Heart right ventricle (tissue), 16 donors: ENCODE results near the gene AUTS2. TPM values are rescaled to one million over a fixed set of nuclear protein-coding genes. Genes with fewer than 3 reads are reported as not detected.

Experiments
- ATAC-seq, 8 donors: fragments of 200-7000 bp; cut with Tn5 transposase; one replicate each; pipeline ENCODE4 v1.9.1; 2020; ENCODE audit warnings: mild to moderate bottlenecking in 8 of 8, moderate library complexity in 8 of 8, moderate number of reproducible peaks in 1 of 8
- DNase-seq, 2 donors: peaks; one replicate each; pipeline ENCODE4 v3.0.0-alpha.2; 2020
- H3K27ac ChIP-seq, 10 donors: fragments of 200-600 bp; sonication (generic) in 2 of 10; one replicate each; pipeline versions ENCODE4 v1.5.0 to v1.8.0; 2020 to 2022; ENCODE audit warnings: mild to moderate bottlenecking in 3 of 10
- H3K27me3 ChIP-seq, 7 donors: fragments of 200-600 bp; one replicate each; pipeline ENCODE4 v1.8.0; 2021 to 2022; ENCODE audit warnings: mild to moderate bottlenecking in 2 of 7
- H3K36me3 ChIP-seq, 9 donors: fragments of 200-600 bp; sonication (generic) in 1 of 9; one replicate each; pipeline versions ENCODE4 v1.5.0 to v1.8.0; 2020 to 2022; ENCODE audit warnings: mild to moderate bottlenecking in 2 of 9
- H3K4me1 ChIP-seq, 9 donors: fragments of 200-600 bp; sonication (generic) in 1 of 9; one replicate each; pipeline versions ENCODE4 v1.5.0 to v1.8.0; 2020 to 2022; ENCODE audit warnings: mild to moderate bottlenecking in 4 of 9
- H3K4me3 ChIP-seq, 10 donors: fragments of 200-600 bp; sonication (generic) in 2 of 10; one replicate each; pipeline versions ENCODE4 v1.5.0 to v1.8.0; 2020 to 2022; ENCODE audit warnings: mild to moderate bottlenecking in 7 of 10, moderate library complexity in 2 of 10
- H3K9me3 ChIP-seq, 11 donors: fragments of 200-600 bp in 10 of 11; sonication (generic) in 2 of 11; one replicate each; pipeline versions ENCODE4 v1.5.0 to v1.8.0; 2013 to 2022; ENCODE audit warnings: mild to moderate bottlenecking in 2 of 11, control low read depth in 1 of 11, moderate library complexity in 1 of 11
- WGBS, 2 donors: extraction: QIAGEN DNeasy Blood & Tissue Kit; methylation state at CpG; one replicate each; pipeline ENCODE4 v1.1.7; 2013; ENCODE audit warnings: inconsistent platforms in 1 of 2; 5-methylcytosine and 5-hydroxymethylcytosine counted together
- intact Hi-C, 10 donors: fragments of 100-400 bp; cut with DNase I; formaldehyde crosslinking; loops; one replicate each; pipeline versions ENCODE4 v1.11.1 to v1.14.2; 2022
- polyA plus RNA-seq, 2 donors: library from polyadenylated mRNA; stranded (reverse); fragments of 200-250 nt; gene quantifications; one replicate each; pipeline ENCODE4 v1.2.3, GENCODE V29; 2013
- total RNA-seq, 10 donors: library from RNA; stranded (reverse); fragmentation: NEBNext Ultra II Directional in 3 of 10; extraction: Animal tissue kit (Norgen Biotek cat#: 25700) in 3 of 10; gene quantifications; one replicate each; pipeline versions ENCODE4 v1.2.1 to v1.2.4, GENCODE V29; 2021 to 2023
- TF ChIP-seq, protein P1 (sequence below), 9 donors: fragments of 200-600 bp; sonication (generic) in 2 of 9; IDR thresholded peaks; one replicate each; pipeline versions ENCODE4 v1.5.0 to v1.8.0; 2021 to 2022; ENCODE audit warnings: antibody characterized with exemption in 9 of 9, mild to moderate bottlenecking in 5 of 9, moderate library complexity in 1 of 9
- donor health status: Arrhythmogenic right ventricular cardiomyopathy.
- donor health status: ischemic (EF 13 %, LVEDD 7.1; RV severe dilation, severe dysfunction).
- donor health status: healthy with polysubstance abuse.
- donor health status: DM: no; HTN: yes; CAD: no.
- donor health status: DM: no; HTN: no; CAD: no.
- donor health status: ischemic (EF 25% LVEDD 6.9; RV normal size, moderate dysfunction).
- donor health status: ischemic (EF 25% LVEDD 5.7; RV mildly dilated, moderate dysfunction).
- donor health status: healthy.
- donor health status: DM: yes; HTN: yes; CAD: no.
- donor health status: Ischemic cardiomyopathy.
- donor health status: ischemic (EF 35%, LVEDD 5.7; RV mildly dilated, moderate dysfunction).
- donor health status: nonischemic (EF 11% LVEDD 7.7; RV severe dilation, severe dysfunction).
- donor health status: DM: yes; HTN: yes; CAD: no.
- donor health status: PGD.
- donor health status: ischemic (EF 29% LVEDD 5.4; RV normal size, mild dysfunction).
- donor health status: nonischemic (EF 23%, LVEDD 6.1; RV moderate dilation, normal function).

AUTS2 gene
- total and polyA plus RNA-seq, 12 donors: 1.6 to 11.2 (median 7.3) TPM

DNA sequence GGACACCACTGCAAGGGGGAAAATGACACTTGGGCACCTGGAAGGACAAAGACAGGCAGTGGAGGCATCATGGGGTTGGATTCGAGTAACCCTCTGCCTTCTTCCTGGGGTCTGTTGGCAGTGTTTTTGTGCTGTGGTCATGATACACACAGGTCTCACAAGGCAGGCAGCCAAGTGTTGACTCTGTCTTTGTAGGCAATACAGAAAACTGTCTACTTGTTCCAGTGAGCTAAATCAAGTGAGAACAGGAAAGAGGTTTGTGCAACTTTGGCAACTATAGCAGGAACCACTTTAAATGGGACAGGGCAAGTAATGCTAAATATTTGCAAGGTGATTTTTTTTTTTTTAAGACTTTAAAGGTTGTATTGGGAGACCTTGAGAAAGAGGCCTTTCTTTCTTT lies 955.1 kb downstream of the AUTS2 start:
- TF ChIP-seq, protein P1, sequence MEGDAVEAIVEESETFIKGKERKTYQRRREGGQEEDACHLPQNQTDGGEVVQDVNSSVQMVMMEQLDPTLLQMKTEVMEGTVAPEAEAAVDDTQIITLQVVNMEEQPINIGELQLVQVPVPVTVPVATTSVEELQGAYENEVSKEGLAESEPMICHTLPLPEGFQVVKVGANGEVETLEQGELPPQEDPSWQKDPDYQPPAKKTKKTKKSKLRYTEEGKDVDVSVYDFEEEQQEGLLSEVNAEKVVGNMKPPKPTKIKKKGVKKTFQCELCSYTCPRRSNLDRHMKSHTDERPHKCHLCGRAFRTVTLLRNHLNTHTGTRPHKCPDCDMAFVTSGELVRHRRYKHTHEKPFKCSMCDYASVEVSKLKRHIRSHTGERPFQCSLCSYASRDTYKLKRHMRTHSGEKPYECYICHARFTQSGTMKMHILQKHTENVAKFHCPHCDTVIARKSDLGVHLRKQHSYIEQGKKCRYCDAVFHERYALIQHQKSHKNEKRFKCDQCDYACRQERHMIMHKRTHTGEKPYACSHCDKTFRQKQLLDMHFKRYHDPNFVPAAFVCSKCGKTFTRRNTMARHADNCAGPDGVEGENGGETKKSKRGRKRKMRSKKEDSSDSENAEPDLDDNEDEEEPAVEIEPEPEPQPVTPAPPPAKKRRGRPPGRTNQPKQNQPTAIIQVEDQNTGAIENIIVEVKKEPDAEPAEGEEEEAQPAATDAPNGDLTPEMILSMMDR (IDR thresholded peaks at IDR 0.05): no peak
- Histone ChIP-seq H3K9me3 (no peaks in the 10 kb centered on the region), H3K36me3 (no peaks in the 10 kb centered on the region), H3K27ac (no peak overlapping the region), H3K27me3 (no peaks in the 10 kb centered on the region), H3K4me1 (peaks cover 0 to 3% (median 0%) of the 10 kb centered on the region in 9 donors), H3K4me3 (no peak overlapping the region)
- 66 to 71% methylated on average over 1 of the region's 1 CpG for WGBS, 2 donors
- DNase-seq: no peak
- intact Hi-C loops: no loop called here
- ATAC-seq: no peak

DNA sequence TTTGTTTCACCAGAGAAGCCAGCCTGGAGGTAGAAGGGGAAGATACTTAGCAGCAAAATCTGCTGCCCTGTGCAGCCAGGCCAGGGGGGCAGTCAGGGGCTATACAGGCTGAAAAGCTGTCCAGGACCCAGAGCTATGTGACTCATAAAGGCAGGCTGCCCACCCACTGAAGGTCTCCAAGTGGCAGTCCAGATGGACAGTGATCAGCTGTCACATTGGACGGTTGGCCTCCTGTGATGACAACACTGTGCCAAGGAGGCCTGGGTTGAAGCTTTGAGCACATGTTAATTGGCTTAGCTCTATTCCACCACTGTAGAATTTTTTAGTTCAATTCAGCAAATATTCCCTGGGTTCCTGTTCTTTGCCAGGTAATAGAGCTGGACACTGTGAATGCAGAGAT lies 956.4 kb downstream of the AUTS2 start:
- no peak for ATAC-seq
- Histone ChIP-seq H3K4me1 (peaks cover 0 to 3% (median 0%) of the 10 kb centered on the region in 9 donors), H3K27me3 (no peaks in the 10 kb centered on the region), H3K36me3 (no peaks in the 10 kb centered on the region), H3K9me3 (peaks cover 0 to 6% (median 0%) of the 10 kb centered on the region in 11 donors), H3K27ac (no peak overlapping the region), H3K4me3 (no peak overlapping the region)
- WGBS, 2 donors: 94% methylated on average over 1 of the region's 1 CpG
- TF ChIP-seq, protein P1 (IDR thresholded peaks at IDR 0.05): no peak
- no peak for DNase-seq
- intact Hi-C loops: no loop called here

DNA sequence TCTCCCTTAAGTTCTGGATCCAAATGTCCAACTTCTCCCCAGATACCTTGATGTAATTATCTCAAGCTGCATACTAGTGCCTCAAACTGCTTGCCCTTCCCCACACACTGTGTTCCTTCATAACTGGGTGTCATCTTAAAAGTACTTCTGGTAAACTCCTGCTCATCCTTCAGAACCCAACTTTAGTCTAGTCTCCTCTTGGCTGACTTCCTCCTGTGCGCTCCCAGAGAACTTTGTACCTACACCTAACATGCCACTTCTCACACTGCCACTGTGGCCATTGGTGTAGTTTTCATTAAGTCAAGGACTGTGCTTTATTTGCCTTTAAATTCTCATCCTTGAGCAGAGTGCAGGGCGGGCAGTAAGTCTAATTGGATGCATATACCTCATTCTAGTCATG lies 958.5 kb downstream of the AUTS2 start:
- DNase-seq (no peak), ATAC-seq (no peak)
- Histone ChIP-seq H3K27me3 (no peaks in the 10 kb centered on the region), H3K4me1 (peaks cover 0 to 3% (median 0%) of the 10 kb centered on the region in 9 donors), H3K27ac (no peak overlapping the region), H3K4me3 (no peak overlapping the region), H3K36me3 (no peaks in the 10 kb centered on the region), H3K9me3 (peaks cover 0 to 6% (median 0%) of the 10 kb centered on the region in 11 donors)
- WGBS, 2 donors: 99% methylated on average over 2 of the region's 2 CpGs
- intact Hi-C loops: no loop called here
- TF ChIP-seq, protein P1 (IDR thresholded peaks at IDR 0.05): no peak

DNA sequence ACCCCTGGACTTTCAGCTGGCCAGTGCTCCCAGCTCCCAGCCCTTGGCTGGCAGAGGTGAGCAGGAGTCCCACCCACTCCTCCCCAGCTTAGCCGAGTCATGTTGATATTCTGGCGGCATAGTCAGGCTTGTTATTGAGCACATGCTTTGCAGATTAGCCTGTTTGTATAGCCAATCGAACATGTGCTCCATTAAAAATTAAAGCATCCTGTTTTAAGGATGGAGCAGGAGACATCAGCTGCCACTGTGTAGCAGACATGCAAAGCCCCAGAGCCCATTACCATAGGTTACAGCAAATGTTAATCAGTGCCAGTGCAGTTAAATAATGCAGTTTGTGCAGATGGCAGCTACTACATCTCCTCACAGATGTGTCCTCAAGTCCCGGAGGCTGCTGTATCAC lies 959.1 kb downstream of the AUTS2 start:
- ATAC-seq: no peak
- Histone ChIP-seq H3K27me3 (no peaks in the 10 kb centered on the region), H3K9me3 (peaks cover 0 to 6% (median 0%) of the 10 kb centered on the region in 11 donors), H3K4me3 (no peak overlapping the region), H3K27ac (no peak overlapping the region), H3K36me3 (no peaks in the 10 kb centered on the region), H3K4me1 (no peaks in the 10 kb centered on the region)
- no peak for DNase-seq
- intact Hi-C loops: no loop called here
- TF ChIP-seq, protein P1 (IDR thresholded peaks at IDR 0.05): no peak
- 91 to 93% methylated on average over 4 of the region's 4 CpGs for WGBS, 2 donors
